DMS 273 treated with DMSO at 0.1 percent for 48 hours (cell line): ENCODE results near the gene ABTB2.

ENCODE experiments used
- DNase-seq: peaks from one replicate; lab custom pipeline; 2025; lab: John Stamatoyannopoulos, UW

ABTB2 gene

DNA sequence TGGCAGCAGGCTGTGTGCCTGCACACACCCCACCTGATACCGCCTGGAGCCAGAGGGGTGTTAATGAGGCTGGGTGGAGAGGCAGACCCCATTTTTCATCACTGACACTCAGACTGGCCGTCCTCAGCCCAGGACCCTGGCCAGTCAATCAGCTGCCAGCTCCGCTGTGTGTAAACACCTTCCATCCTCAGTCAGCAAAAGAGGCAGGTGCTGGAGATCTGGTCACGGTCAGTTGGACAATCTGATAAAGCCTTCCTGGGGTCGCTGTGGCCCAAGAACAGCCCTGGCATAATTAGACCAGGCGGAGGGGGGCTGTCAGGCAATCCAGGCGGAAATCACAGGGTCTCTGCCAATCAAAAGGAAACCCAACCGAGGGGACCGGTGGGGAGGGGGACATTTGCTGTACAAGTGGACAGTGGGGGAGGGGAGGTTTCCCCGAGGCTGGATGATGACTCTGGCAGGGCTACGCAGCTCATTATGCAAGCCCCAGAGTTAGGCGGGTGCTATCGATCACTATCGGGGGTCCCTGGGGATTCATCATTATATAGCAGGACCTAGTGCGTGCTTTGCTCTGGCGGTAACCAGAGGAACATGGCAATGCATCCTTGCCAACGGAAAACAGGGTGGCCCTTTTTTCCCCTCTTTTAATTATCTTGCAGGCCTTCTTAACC is 72.9 kb downstream of the ABTB2 start:
- no peak for DNase-seq

DNA sequence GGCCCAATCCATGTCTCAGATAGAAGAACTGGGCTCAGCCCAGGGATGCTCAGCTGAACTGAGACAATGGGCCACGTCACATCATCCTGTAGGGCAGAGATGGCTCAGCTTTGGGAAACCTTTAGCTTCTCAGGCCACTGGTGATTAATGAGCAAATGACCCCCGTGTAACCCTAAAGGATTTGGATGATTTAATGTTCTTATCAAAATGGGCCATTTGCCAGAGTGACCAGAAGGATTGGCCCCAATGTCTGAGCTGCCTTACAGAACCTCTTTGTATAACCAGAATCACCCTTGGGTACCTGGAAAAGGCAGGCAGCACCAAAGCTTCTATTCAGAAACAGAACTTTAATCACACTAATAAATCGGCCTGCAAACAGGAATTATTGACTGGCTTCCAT is 73.7 kb downstream of the ABTB2 start:
- DNase-seq: no peak

DNA sequence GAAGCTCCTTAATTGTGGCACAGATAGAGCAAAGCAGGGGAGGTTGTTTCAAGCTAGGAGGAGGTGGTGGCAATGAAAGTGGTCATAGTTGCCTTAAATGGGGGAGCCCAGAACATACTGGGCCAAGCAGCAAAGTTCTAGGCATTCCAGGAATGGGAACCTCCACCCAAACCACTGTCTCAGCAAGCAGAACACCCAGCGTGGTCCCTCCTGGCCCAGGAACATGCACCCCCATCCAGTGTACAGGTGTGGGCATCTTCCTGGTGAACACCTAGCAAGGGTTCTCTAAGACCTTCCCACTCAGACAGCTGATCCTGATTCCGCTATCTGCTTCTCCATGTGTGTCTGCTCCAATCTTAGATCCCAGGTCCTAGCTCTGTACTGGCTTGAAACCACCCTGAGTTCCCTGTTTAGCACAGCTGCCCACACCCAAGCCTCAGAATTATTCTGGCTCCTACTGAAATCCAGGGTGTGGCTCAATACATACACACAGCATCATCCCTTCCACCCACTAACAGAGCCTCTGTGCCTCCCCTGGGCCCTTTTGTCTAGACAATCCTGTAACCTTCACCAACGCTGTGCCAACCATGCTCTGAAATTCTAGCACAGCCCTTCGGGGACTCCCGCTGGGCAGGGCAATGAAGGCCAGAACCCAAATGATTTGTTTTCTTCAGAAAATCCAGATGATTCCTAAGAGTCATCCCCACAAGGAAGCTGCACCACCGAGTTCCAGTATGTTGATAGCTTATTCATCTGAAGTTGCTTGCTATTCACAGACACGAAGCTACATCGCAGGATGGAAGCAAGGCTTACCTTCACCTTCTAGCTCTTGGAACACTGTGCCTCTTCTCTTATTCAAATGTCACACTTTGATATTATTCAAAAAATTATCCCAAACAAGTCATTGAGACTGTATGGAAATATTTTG is 76.6 kb downstream of the ABTB2 start:
- DNase-seq: no peak

DNA sequence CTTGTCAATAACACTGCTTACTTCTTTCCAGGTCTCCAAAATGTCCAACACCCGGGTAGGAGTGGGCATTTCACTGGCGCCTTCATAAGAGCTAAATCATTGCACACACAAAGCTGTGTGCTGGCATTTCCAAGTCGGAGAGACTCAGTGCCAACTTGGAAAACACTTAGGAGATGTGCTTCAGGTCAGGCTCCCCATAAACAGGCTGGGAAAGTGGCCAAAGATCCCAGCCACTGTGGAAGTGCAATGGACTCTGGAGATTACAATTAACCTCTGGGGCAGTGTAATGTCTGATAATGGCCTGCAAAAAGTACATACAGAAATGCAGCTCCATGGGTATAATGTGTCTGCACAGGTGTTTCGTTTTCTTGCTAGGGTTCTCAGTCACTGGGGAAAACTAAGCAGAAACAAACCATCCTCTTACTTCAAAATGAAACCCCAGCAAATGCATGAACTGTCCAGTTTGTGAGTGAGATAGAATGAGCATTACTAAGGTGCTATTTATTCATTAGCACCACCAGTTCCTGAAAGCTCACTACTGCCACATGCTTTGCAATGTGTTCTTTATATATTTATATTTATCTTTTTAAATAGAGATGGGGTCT is 79.0 kb downstream of the ABTB2 start:
- DNase-seq: no peak

DNA sequence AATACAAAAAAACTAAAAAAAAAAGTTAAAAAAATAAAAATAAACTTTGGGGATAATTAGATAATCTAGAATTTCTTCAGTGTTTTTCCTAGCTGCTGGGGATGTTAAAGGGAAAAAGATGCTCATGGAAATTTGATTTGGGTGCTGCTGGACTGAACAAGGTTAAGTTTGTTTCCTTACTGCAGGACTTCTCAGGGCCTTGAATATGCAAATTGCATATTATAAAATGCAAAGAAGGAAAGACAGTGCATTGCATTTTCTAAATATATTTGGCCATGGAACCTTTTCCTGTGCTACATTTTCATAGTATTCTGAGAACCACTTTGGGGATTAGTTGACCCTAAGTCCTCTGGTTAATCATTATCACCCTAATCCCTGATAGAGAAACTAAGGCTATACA is 79.6 kb downstream of the ABTB2 start:
- DNase-seq: no peak

DNA sequence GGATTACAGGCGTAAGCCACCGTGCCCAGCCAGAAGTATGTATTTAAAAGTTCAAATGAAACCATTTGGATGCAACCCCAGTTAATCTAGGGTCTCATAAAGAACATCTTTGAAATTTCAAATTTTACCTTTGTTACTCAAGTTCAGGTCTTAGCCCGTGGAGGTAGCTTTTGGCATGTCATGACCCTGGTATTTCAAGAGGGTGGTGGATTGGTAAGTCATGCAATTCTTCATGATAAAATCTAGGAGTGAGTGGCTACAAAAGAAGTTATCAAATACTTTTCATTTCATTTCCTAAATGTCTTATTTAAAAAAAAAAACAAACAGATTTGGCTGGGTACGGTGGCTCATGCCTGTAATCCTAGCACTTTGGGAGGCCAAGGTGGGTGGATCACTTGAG is 80.6 kb downstream of the ABTB2 start:
- DNase-seq: no peak

DNA sequence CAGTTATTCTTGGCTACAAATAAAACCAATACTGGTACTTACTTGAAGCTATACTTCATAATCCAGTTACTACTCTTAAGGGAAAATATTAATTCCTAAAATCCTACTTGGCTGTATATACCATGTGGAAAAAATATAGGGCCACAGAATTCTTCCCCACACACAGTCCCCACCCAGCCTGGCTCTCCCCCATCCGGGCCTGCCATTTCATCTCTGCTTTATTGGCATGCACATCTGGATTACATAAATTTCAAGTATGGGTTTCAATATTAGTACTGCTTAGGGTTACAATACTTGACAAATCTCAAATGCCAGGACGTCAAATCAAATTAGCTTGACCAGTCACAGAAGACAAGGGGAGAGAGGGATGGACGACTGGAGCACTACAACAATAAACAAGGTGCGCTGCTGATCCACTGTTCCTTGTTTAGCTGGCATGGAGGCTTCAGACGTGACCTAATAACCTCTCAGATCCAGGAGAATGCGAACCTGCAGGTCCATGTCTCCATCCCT is 81.4 kb downstream of the ABTB2 start:
- DNase-seq: no peak

DNA sequence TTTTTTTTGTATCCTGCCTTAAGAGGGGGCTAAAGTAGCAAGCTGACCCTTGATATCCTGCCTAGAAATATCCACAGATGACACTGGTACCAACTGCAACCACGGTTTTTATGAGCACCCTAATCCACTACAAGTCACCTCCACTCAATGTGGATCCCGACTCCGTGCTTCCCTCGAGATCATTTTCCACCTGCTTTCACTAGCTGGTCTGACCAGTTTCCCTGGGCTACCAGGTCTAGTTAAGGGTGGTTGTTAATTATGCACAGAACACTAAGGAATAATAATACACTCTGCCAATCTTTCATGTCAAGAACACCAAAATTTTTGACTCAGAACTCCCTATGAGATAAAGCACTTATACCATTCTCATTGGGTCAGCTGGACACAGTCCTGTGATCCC is 82.3 kb downstream of the ABTB2 start:
- no peak for DNase-seq

DNA sequence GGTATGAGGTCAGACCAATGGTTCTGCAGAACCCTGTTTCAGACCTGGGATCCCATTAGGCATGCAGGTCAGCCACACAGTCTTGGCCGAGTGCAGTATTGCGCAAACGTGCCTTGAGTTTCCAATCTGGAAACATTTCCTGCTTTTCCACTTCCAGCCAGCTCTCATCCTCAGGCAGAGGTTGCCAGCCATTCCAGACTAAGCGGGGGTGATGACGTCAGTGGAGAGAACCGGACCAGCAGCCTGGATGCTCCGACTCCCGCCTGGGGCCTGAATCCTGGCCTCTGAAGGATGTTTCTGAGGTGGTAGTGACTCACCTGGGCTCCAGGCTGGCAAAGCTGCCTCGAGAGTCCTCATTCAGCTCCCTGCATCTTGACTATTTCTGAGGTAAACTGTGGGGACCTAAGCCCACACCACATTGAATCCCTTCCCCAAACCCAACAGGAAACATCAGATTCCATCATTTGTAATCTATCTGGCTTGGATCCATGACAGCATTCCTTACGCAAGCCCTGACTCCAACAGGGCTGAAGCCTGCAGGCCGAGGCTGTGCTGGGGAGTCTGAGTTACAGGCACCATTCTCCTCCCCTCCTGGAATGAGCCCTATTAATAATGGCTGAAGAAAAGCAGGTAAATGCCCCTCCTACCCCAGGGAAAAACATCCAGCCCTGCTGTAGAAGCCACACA is 83.0 kb downstream of the ABTB2 start:
- DNase-seq: no peak

DNA sequence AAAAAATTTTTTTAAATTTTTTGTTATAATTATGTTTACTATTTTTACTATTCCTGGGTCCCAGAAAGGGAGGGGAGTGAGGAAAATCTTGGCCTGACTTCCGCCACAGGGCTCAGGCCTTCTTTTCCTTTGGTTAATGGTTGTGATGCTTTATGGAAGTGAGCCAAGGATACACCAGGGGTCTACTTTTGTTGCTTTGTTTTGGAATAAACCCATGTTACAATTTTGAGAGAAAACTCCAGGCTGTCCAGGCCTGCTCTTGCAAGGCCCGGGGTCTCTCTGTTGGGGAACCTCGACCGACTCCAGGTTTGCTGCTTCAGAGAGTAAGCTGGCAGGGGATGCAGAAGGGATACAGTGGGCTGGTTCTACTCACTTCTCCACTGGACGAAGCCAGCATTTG is 84.7 kb downstream of the ABTB2 start:
- no peak for DNase-seq

DNA sequence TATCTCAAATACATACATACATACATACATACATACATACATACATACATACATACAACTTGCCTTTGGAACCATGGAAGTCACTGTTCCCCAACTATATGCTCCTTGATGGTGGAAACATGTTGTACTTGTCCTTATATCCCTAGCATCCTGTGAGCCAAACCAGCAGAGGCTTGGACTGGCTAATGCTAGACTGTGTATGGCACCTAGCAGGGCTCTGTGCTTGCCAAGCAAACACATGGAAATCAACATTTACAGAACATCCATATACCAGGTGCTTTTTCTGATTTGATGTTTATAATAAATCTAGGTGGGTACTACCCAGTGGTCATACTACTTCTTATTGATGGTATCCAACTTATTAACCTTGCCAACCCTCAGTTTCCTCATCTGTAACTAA is 86.1 kb downstream of the ABTB2 start:
- DNase-seq: no peak

DNA sequence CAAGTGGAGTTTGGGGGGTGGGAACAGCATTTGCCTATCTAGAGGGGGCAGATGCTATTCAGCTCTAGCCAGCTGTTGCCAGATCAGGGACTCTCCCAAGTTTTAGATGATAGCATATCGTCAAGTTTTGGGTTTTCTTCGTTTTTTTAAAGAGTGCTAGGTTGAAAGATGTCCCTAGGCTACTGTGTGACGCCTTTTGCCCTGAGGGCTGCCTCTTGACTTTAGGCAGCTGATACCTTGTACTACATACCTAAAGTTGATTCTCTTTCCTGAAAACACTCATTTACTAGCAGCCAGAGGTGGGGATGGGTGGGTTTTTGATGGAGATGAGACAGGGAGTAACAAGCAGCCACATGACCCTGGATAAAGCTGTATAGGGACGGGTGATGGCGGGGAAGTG is 87.1 kb downstream of the ABTB2 start:
- no peak for DNase-seq

DNA sequence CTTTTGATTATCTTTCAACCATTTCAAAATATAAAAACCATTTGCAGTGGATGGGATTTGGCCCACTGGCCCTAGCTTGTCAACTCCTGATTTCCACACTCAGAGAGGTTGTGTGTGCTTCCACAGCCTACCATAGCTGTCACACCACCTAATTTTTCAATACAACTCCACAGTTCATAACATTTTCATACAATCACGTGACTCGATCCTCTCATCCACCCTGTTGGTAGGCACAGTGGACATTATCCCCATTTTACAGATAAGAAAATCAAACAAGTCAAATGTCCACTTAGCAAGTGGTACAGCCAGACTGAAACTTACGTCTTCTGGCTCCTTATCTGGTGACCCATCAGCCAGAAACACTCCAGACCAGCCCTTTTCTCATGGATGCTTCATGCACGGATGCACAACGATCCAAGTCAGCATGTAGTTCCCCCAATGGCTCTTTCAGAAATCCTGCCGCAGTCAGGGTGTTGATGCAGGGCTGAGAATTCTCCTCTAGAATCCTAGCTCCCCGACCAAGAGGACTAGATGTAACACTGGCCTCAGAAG is 88.0 kb downstream of the ABTB2 start:
- no peak for DNase-seq

DNA sequence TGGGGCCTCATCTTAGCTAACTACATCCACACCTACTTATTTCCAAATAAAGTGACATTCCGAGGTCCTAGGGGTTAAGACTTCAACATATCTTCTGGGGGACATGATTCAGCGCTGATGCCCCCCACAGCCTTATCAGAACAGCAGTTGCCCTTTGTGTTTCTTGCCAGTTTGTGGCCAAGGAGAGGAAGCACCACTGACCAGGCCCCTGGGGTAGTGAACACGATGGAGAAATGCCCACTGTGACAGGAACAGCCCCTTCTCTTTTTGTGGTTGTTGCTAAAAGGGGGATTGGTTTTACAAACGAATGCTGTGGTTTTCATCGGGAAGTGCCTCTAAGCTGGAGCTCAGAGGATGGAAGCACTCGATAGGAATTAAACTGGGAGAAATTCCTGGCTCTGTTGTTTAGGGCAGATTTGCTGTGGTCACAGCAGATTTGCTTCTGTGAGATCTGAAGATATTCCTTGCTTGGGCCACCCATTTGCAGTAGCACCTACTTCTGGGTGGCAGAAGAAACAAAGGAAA is 88.8 kb downstream of the ABTB2 start:
- no peak for DNase-seq

DNA sequence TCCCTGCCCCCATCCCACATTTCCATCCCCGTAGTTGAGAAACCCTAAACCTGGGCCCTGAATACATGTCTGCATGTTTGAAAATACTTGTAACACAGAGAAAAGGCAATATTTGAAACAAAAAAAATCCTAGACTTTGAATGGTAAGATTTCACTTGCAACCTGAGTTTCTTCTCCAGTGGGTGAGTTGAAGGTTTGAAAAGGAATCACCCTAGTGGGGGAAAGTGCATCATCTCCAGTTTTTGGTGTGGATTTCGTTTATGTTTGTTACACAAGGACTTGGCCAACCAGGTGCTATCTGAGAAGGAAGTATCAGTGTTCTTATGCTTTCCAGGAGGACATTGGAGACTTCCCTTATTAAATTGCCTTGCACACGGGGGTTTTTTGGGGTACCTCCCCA is 90.4 kb downstream of the ABTB2 start:
- no peak for DNase-seq

DNA sequence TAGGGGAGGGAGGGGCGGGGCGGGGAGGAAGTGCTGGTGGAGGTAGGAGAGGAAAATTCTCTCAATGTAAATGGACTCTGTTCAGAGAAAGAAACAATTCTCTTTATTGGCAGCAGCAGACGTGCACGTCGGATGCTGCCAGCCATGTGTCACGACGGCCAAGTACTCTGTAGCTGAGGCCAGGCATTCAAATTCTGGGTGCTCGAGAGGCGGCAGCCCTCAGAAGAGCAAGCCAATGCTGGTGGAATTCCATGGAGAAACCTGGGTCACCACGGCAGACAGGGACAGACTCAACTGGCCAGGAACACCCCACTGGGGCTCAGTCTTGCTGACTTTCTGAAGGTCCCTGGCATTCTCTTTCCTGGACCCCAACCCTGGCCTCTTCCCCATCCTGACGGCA is 90.8 kb downstream of the ABTB2 start:
- no peak for DNase-seq

DNA sequence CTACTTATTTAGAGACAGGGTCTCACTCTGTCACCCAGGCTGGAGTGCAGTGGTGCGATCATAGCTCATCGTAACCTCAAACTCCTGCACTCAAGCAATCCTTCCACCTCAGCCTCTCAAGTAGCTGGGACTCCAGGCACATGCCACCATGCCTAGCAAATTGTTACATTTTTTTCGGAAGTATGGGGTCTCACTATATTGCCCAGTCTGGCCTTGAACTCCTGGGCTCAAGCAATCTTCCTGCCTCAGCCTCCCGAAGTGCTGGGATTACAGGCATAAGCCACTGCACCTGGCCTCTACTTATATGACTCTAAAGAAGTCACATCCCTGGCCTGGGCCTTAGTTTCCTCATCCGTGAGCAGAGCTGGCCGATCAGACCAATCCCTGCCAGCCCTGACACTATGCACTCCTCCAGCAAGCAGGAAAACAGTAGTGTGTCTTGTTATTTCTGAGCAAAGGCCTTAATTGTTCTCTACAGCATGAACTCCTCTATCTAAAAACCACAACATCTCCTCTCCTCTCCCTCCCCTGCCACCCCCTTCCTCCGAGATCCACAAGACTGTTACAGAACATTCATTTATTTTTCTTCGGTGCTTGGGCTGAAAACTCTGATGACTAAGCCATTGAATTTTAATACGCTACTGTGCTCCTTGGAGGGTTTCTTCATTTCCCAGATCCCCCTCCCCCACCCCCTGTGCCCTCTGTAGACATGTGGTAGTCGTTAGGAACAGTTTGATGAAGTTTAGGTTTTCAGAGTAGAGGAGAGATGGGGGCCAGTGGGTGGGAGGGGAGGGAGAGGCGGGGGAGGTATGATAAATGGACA is 91.5 kb downstream of the ABTB2 start:
- DNase-seq: no peak

DNA sequence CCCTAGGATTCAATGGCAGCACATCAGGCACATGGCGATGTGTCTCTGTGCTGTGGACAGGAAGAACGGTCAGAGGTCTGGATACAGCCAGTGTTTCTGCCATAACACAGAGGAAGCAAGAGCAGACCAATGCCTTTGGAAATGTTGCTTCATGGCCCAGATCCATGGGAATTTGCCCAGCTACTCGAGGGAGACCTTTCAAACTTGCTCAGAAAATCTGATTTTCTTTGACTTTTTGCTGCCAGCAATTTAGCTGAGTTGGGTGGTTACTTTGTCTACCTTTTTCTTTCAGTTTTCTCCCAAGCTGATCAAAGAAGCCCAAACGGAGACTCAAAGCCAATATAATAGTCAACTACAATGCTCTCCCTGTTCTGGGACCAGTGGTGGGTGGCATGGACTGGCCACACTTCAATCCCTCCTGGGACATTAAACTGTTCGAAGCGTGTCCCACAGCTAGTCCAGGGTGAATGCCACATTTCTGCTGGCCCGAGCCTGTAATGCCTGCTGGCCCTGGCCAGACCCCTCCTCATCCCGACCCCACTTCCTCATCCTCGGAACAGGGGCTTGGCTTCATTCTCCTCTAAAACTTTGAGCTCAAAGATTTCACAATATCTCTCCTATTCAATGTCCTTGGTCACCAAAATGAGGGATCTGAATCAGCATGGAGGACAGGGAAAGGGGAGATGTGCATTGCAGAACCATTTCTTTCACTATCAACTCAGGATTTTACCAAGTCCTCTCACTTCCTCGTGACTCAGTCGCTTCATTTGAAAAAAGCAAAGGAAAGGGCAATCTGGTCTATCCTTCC is 93.3 kb downstream of the ABTB2 start:
- no peak for DNase-seq

DNA sequence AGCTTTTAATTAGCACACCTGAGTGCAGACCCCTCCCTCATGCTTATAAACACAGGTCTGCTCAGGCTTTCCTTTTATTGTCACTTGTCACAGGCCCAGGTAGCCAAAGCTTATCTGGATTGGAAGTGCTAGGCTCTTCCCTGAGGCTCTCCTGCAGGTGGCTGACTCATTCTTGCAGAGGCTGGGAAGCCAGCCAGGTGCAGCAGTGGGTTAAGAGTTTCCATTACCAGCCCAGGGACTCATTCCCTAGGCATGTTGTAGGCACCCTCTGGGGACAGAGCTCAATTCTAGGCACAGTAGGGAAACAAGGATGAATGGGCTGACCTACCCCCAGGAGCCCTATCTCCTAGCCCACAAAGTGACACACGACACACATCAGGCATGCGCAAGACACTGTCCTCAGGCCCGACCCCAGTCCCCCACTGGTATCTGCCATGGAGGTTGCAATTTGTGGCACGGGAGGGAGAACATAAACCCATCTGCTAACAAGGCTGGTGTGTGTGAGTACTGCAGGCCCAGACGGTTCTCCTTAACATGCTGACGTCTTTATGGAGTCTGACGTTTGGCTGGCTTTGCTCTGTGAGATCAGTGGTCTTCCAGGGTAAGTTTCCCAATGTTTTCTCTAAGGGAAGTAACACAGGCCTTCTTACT is 94.2 kb downstream of the ABTB2 start:
- no peak for DNase-seq
